IPS-20b (cell line): ENCODE measurements around the gene STRN.
A peak's percentile ranks its signal among the peaks of the same experiment; 100 is the strongest.
"Not testable (repeated sequence)": the region's sequence is repeated elsewhere in the genome, so short reads cannot be mapped to it uniquely, and the experiment has no call there.

Source experiments
- H3K27ac ChIP-seq: one replicate; pipeline ENCODE4 v1.5.1; 2013; ENCODE audit warnings: low read length
- H3K27me3 ChIP-seq: 2 replicates; pipeline ENCODE4 v1.6.1; 2013; ENCODE audit warnings: mild to moderate bottlenecking, low read length, inconsistent platforms; ENCODE audit not compliant: insufficient read depth
- H3K36me3 ChIP-seq: 2 replicates; pipeline ENCODE4 v1.6.1; 2013; ENCODE audit warnings: low read depth, mild to moderate bottlenecking, inconsistent platforms, low read length, moderate library complexity; ENCODE audit not compliant: insufficient read depth
- H3K4me1 ChIP-seq: 2 replicates; pipeline ENCODE4 v1.6.1; 2013; ENCODE audit warnings: mild to moderate bottlenecking, control low read depth, inconsistent platforms, low read length, moderate library complexity; ENCODE audit not compliant: insufficient read depth
- H3K4me3 ChIP-seq: 2 replicates; pipeline ENCODE4 v1.5.1; 2013; ENCODE audit warnings: mild to moderate bottlenecking, low read length, inconsistent platforms
- H3K9ac ChIP-seq: 2 replicates; pipeline ENCODE4 v1.6.1; 2013; ENCODE audit warnings: low read depth, mild to moderate bottlenecking, inconsistent platforms, low read length, moderate library complexity
- H3K9me3 ChIP-seq: 2 replicates; pipeline ENCODE4 v1.6.1; 2013; ENCODE audit warnings: mild to moderate bottlenecking, low read depth, low read length, inconsistent platforms; ENCODE audit not compliant: insufficient read depth

STRN gene

DNA sequence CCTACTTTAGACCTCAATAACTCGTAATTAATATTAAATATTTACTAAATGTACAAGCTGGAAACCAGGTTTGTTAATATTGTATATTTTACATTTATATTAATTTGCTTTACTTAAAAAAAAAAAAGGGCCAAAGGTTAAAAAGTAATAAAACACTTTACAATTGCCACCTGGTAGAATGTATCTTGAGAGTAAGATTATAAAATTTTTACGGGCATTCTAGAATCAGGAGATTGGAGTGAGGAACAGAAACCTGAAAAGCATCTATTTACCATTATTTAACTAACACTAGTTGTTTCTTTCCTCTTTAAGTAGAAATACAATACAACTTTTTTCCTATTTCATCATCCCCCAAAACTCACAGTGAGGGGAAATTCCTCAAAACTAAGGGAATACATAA is 15.6 kb upstream of the STRN start:
- H3K27me3 ChIP-seq = no peaks in the 10 kb centered on the region
- no peaks in the 10 kb centered on the region for H3K9me3 ChIP-seq
- H3K27ac ChIP-seq = no peak overlapping the region
- no peaks in the 10 kb centered on the region for H3K36me3 ChIP-seq
- no peaks in the 10 kb centered on the region for H3K4me1 ChIP-seq
- H3K9ac ChIP-seq = no peak overlapping the region
- no peak overlapping the region for H3K4me3 ChIP-seq

DNA sequence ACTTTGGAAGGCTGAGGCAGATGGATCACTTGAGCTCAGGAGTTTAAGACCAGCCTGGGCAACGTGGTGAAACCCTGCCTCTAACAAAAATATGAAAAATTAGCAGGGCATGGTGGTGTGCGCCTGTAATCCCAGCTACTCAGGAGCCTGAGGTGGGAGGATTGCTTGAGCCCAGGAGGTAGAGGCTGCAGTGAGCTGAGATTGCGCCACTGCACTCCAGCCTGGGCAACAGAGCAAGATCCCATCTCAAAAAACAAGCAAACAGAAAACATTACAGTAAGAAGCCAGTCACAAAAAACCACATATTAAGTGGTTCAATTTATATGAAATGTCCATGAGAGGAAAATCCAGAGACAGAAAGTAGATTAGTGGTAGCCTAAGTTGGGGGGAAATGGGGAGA is 12.7 kb upstream of the STRN start:
- H3K9ac ChIP-seq, H3K9me3 ChIP-seq, H3K27ac ChIP-seq, H3K36me3 ChIP-seq, H3K27me3 ChIP-seq, H3K4me1 ChIP-seq, H3K4me3 ChIP-seq: not testable (repeated sequence)

- no peaks in the 10 kb centered on the region for H3K9me3 ChIP-seq
- no peaks in the 10 kb centered on the region for H3K36me3 ChIP-seq
- H3K9ac ChIP-seq = no peak overlapping the region
Measured at GRCh38 chr2:36976065-36976464, 9.7 kb upstream of the STRN start.

DNA sequence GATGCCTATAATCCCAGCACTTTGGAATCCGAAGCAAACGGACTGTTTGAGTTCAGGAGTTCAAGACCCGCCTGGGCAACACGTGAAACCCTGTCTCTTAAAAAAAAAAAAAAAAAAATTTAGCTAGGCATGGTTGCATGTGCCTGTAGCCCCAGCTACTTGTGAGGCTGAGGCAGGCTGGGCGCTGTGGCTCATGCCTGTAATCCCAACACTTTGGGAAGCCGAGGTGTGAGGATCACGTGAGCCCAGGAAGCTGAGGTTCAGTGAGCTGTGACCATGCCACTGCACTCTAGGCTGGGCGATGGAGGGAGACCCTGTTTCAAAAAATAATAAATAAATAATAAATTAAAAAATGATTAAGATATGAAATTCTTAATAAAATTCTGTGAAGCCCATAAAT is 9.0 kb upstream of the STRN start:
- H3K4me3 ChIP-seq = no peak overlapping the region
- H3K27me3 ChIP-seq = no peaks in the 10 kb centered on the region
- H3K9me3 ChIP-seq = no peaks in the 10 kb centered on the region
- no peak overlapping the region for H3K27ac ChIP-seq
- H3K9ac ChIP-seq = no peak overlapping the region
- no peaks in the 10 kb centered on the region for H3K4me1 ChIP-seq
- H3K36me3 ChIP-seq = no peaks in the 10 kb centered on the region

More at GRCh38 chr2:36976065-36976464, 9.7 kb upstream of the STRN start:
- Histone ChIP-seq H3K4me3 (no peak overlapping the region), H3K27me3 (no peaks in the 10 kb centered on the region), H3K4me1 (no peaks in the 10 kb centered on the region), H3K27ac (no peak overlapping the region)

DNA sequence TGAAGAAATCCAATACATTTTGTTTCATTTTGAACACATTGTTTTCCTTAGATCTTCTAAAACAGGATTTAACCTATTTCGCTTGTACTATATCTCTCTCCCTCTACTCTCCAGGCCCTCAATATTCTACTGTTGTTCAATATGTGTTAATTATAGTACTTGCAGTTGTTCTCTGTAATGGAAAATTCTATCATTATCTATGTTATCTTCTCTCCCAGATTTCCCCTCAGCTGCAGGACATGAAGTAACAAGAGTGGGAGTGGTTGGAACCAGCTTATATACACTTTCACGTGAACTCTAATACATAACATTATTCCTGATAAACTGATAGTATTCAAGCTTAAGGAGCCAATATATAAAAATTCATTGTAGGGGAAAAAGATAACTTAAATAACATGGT is 7.0 kb upstream of the STRN start:
- Histone ChIP-seq H3K4me1 (peaks cover under 1% of the 10 kb centered on the region; the same call in 1 of the 2 replicates), H3K27ac (no peak overlapping the region), H3K9ac (no peak overlapping the region), H3K9me3 (no peaks in the 10 kb centered on the region), H3K36me3 (no peaks in the 10 kb centered on the region), H3K4me3 (no peak overlapping the region), H3K27me3 (no peaks in the 10 kb centered on the region)

- Histone ChIP-seq H3K27me3 (peaks cover 9% of the 10 kb centered on the region; the same call in 1 of the 2 replicates), H3K9ac (no peak overlapping the region), H3K4me1 (peaks cover 11% of the 10 kb centered on the region; the same call in 1 of the 2 replicates), H3K36me3 (no peaks in the 10 kb centered on the region), H3K27ac (no peak overlapping the region), H3K4me3 (no peak overlapping the region), H3K9me3 (no peaks in the 10 kb centered on the region)
Measured at GRCh38 chr2:36971990-36972389, 5.7 kb upstream of the STRN start.

GRCh38 chr2:36967236-36967876 is 1.0 kb upstream of the STRN start:
- peaks cover 32% of the 10 kb centered on the region for H3K4me1 ChIP-seq
- H3K36me3 ChIP-seq = no peaks in the 10 kb centered on the region
- peak overlapping the region; percentile 71 for H3K4me3 ChIP-seq
- H3K27me3 ChIP-seq = peaks cover 9% of the 10 kb centered on the region; the same call in 1 of the 2 replicates
- H3K9me3 ChIP-seq = no peaks in the 10 kb centered on the region
- H3K9ac ChIP-seq = peak overlapping the region; percentile 66; the same call in 1 of the 2 replicates
- no peak overlapping the region for H3K27ac ChIP-seq

DNA sequence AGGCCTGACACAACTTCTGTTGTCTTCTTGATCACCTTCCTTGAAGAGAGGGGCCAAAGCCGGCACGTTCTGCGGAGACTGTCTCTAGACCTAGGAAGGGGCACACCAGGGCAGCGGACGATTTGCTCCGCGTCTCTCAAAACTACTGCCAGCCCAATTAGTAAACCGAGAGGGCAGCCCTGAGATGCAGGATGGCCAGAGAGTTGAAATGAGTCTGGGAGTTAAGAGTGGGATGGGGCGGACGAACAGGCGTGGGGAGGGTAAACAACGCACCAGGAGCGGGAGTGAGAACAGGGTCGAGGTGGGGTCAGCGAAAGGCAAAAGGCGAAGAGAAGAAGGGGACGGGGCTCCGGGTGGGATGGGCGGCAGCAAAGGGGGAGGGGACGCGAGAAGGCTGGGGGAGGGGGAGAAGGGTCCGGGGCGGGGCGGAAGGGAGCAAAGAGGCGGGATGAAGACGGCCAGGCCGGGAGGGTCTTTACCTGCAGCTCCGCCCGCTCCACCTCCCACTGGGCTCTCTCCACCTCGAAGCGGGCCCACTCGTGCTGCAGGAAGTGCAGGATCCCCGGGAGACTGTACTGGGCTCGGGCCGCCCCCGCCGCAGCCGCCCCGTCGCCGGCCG is 476 bp downstream of the STRN start:
- Histone ChIP-seq H3K27ac (peak overlapping the region; percentile 46), H3K4me1 (peaks cover 40% of the 10 kb centered on the region), H3K27me3 (peaks cover 9% of the 10 kb centered on the region; the same call in 1 of the 2 replicates), H3K9ac (peak overlapping the region; percentile 86), H3K9me3 (no peaks in the 10 kb centered on the region), H3K36me3 (no peaks in the 10 kb centered on the region), H3K4me3 (peak overlapping the region; percentile 95)

GRCh38 chr2:36965206-36965605 is 1.1 kb downstream of the STRN start:
- peak overlapping the region; percentile 86 for H3K9ac ChIP-seq
- H3K27ac ChIP-seq = no peak overlapping the region
- H3K4me1 ChIP-seq = peaks cover 40% of the 10 kb centered on the region
- peaks cover 9% of the 10 kb centered on the region; the same call in 1 of the 2 replicates for H3K27me3 ChIP-seq
- no peaks in the 10 kb centered on the region for H3K36me3 ChIP-seq
- peak overlapping the region; percentile 95 for H3K4me3 ChIP-seq
- H3K9me3 ChIP-seq = no peaks in the 10 kb centered on the region

DNA sequence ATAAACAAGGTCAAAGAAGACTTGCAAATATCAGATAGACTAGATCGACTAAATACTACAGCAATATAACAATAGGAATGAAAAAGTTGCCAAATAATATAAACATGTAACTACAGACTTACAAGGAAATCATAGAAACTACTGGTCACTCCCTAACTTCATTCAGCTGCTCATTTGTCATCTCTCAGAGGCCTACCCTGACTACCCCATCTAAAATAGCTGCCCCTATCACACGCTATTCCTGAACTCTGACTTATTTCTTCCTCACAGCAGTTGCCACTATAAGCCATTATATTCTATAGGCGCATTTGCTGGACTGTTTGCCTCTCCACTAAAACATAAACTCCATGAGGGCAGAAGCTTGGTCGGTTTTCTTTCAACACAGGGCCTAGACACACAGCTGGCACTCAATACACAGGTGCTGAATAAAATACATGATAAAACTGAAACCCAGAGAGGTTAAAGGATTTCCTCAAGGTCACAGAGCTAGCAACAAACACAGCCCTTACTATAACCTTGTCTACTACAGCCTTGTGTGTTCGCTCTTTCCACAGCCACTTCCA is 1.8 kb downstream of the STRN start:
- Histone ChIP-seq H3K4me3 (peak overlapping the region; percentile 95), H3K27ac (no peak overlapping the region), H3K4me1 (peaks cover 40% of the 10 kb centered on the region), H3K9ac (peak overlapping the region; percentile 86; the same call in 1 of the 2 replicates), H3K9me3 (no peaks in the 10 kb centered on the region), H3K36me3 (no peaks in the 10 kb centered on the region), H3K27me3 (peaks cover 9% of the 10 kb centered on the region; the same call in 1 of the 2 replicates)

GRCh38 chr2:36963734-36964133 is 2.6 kb downstream of the STRN start:
- peaks cover 40% of the 10 kb centered on the region for H3K4me1 ChIP-seq
- peaks cover 9% of the 10 kb centered on the region; the same call in 1 of the 2 replicates for H3K27me3 ChIP-seq
- no peaks in the 10 kb centered on the region for H3K36me3 ChIP-seq
- H3K9ac ChIP-seq = no peak overlapping the region
- no peaks in the 10 kb centered on the region for H3K9me3 ChIP-seq
- peak overlapping the region; percentile 26; the same call in 1 of the 2 replicates for H3K4me3 ChIP-seq
- no peak overlapping the region for H3K27ac ChIP-seq

DNA sequence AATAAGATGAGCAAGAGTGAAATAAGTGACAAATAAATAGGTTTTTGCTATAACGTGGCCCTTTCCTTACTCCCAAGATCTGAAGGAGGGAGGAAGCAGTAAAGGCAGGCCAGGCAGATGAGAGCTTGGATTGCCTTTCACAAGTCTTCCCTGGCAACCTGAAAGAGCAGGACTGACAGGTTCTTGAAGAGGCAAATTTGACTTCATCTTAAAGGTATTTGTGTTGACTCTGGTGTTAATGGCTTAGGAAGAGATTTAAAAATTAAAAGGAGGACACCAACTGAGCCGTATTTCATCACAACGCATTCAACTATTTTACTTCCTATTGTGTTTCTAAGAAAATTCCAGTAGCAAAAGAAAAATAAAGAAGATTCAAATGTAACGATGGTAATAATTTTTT is 3.2 kb downstream of the STRN start:
- peaks cover 37% of the 10 kb centered on the region for H3K4me1 ChIP-seq
- 0 out of 2 replicates have a peak overlapping the region, but pooled peaks have one; percentile 0 for H3K9ac ChIP-seq
- H3K36me3 ChIP-seq = no peaks in the 10 kb centered on the region
- H3K27ac ChIP-seq = no peak overlapping the region
- H3K9me3 ChIP-seq = no peaks in the 10 kb centered on the region
- H3K4me3 ChIP-seq = peak overlapping the region; percentile 41
- H3K27me3 ChIP-seq = peaks cover 9% of the 10 kb centered on the region; the same call in 1 of the 2 replicates
